Ovary (tissue), 9 donors: ENCODE data around the gene CAMK2N2. TPM values are rescaled to one million over a fixed set of nuclear protein-coding genes. Genes with fewer than 3 reads are reported as not detected.

Source experiments
- DNase-seq, 5 donors: peaks; one replicate each; pipeline ENCODE4 v3.0.0-alpha.2; 2019 to 2020
- H3K27ac ChIP-seq, 2 donors: fragments of 200-600 bp; one replicate each; pipeline versions ENCODE4 v1.5.1 to v1.8.0; 2019 to 2022
- H3K27me3 ChIP-seq: fragments of 200-600 bp; one replicate; pipeline ENCODE4 v1.8.0; 2022
- H3K36me3 ChIP-seq: fragments of 200-600 bp; sonication (generic); one replicate; pipeline ENCODE4 v1.5.1; 2019
- H3K4me1 ChIP-seq: one replicate; pipeline ENCODE4 v1.8.1; 2013; ENCODE audit warnings: mild to moderate bottlenecking, moderate library complexity; ENCODE audit not compliant: insufficient read depth
- H3K4me3 ChIP-seq: fragments of 200-600 bp; sonication (generic); one replicate; pipeline ENCODE4 v1.5.1; 2017
- H3K9me3 ChIP-seq, 2 donors: fragments of 200-600 bp in 1 of 2; sonication (generic) in 1 of 2; one replicate each; pipeline versions ENCODE4 v1.5.1 to v1.8.1; 2013 to 2019; ENCODE audit warnings: mild to moderate bottlenecking in 1 of 2, moderate library complexity in 1 of 2
- CTCF ChIP-seq, 3 donors: fragments of 450-650 bp in 2 of 3; fragments of 200-600 bp in 1 of 3; IDR thresholded peaks; one replicate each; pipeline versions ENCODE4 v1.5.1 to v1.8.0; 2016 to 2022; ENCODE audit warnings: antibody characterized with exemption in 3 of 3, mild to moderate bottlenecking in 1 of 3
- EP300 ChIP-seq: sonication (generic); formaldehyde crosslinking; IDR thresholded peaks from one replicate; pipeline ENCODE4 v1.6.1; 2017; ENCODE audit warnings: antibody characterized with exemption
- POLR2A ChIP-seq: fragments of 450-650 bp; IDR thresholded peaks from one replicate; pipeline ENCODE4 v1.6.1; 2017; ENCODE audit warnings: antibody characterized with exemption, mild to moderate bottlenecking, moderate library complexity
- WGBS, 3 donors: extraction: QIAGEN DNeasy Blood & Tissue Kit in 1 of 3; methylation state at CpG; one replicate each; pipeline versions ENCODE4 v1.1.5 to v1.1.7; 2013 to 2017; 5-methylcytosine and 5-hydroxymethylcytosine counted together
- intact Hi-C, 4 donors: fragments of 100-400 bp; cut with DNase I; formaldehyde crosslinking; loops; one replicate each; pipeline versions ENCODE4 v1.11.0 to v1.15.1; 2022 to 2023
- polyA plus RNA-seq, 2 donors: library from polyadenylated mRNA; stranded (reverse); fragments of 200-250 nt in 1 of 2; fragments of 350-450 nt in 1 of 2; fragmentation: Illumina TruSeq in 1 of 2; extraction: RNeasy Lipid Tissue Mini Kit (QIAGEN cat#74804) in 1 of 2; gene quantifications; one replicate each; pipeline ENCODE4 v1.2.3, GENCODE V29; 2013 to 2014
- total RNA-seq, 7 donors: library from RNA; depleted of rRNA in 2 of 7; stranded (reverse); fragments of >200 nt in 2 of 7; fragmentation: NEBNext Ultra II Directional in 3 of 7; extraction: Animal tissue kit (Norgen Biotek cat#: 25700) in 3 of 7; gene quantifications; one replicate each; pipeline versions ENCODE4 v1.1.0 to v1.2.4, GENCODE V29; 2016 to 2023
- donor health status: DM: no; HTN: no; CAD: no; lungs with moderate emphysema.
- donor health status: DM: no; HTN: no; CAD: no.
- donor health status: Bipolar disorder and iron deficiency.
- donor health status: DM: yes; HTN: yes; CAD: no.
- donor health status: DM: no; HTN: no; CAD: no.
- donor health status: DM: yes; HTN: yes; CAD: no.

CAMK2N2 gene
- total and polyA plus RNA-seq, 9 donors, result 0.08 to 0.26 (median 0.18) TPM; not detected in 5

GRCh38 chr3:184290331-184290730, 29.0 kb upstream of the CAMK2N2 start:
- H3K27ac ChIP-seq, result no peak overlapping the region
- H3K4me3 ChIP-seq, result no peak overlapping the region
- DNase-seq, result no peak
- H3K9me3 ChIP-seq, result no peaks in the 10 kb centered on the region
- H3K36me3 ChIP-seq, result no peaks in the 10 kb centered on the region
- no peaks in the 10 kb centered on the region for H3K4me1 ChIP-seq
- TF ChIP-seq CTCF (IDR thresholded peaks at IDR 0.05) (no peak), EP300 (no peak)
- WGBS, 3 donors, result 80 to 89% (median 80%) methylated on average over 10 of the region's 10 CpGs
- intact Hi-C loops, result loop anchor here in 1 of 4 donors (10.0 kb wide), 1 partner anchor 224 kb away; no protein-coding TSS in a partner anchor
- H3K27me3 ChIP-seq, result no peaks in the 10 kb centered on the region

- H3K9me3 ChIP-seq, result no peaks in the 10 kb centered on the region
- intact Hi-C loops, result no loop called here
- H3K36me3 ChIP-seq, result no peaks in the 10 kb centered on the region
- TF ChIP-seq CTCF (IDR thresholded peaks at IDR 0.05) (peak in 1 of 3 donors; percentile 14), POLR2A (no peak)
- WGBS, 3 donors, result 5 to 12% (median 5%) methylated on average over 10 of the region's 10 CpGs
- no peaks in the 10 kb centered on the region for H3K27me3 ChIP-seq
- H3K4me1 ChIP-seq, result no peaks in the 10 kb centered on the region
- peak in 1 of 5 donors; percentile 39 for DNase-seq
- no peak overlapping the region for H3K4me3 ChIP-seq
- no peak overlapping the region for H3K27ac ChIP-seq
Measured at GRCh38 chr3:184289426-184289938, 28.1 kb upstream of the CAMK2N2 start.

GRCh38 chr3:184284696-184285095, 23.3 kb upstream of the CAMK2N2 start:
- intact Hi-C loops, result no loop called here
- no peaks in the 10 kb centered on the region for H3K27me3 ChIP-seq
- H3K36me3 ChIP-seq, result no peaks in the 10 kb centered on the region
- H3K27ac ChIP-seq, result no peak overlapping the region
- WGBS, 3 donors, result 9 to 13% (median 10%) methylated on average over 4 of the region's 4 CpGs
- no peak overlapping the region for H3K4me3 ChIP-seq
- TF ChIP-seq EP300, result no peak
- no peaks in the 10 kb centered on the region for H3K4me1 ChIP-seq
- DNase-seq, result peak in 1 of 5 donors; percentile 24
- H3K9me3 ChIP-seq, result no peaks in the 10 kb centered on the region

GRCh38 chr3:184283681-184284080, 22.3 kb upstream of the CAMK2N2 start:
- TF ChIP-seq POLR2A (no peak), EP300 (no peak), CTCF (IDR thresholded peaks at IDR 0.05) (no peak)
- Histone ChIP-seq H3K27ac (no peak overlapping the region), H3K9me3 (no peaks in the 10 kb centered on the region), H3K36me3 (no peaks in the 10 kb centered on the region), H3K4me3 (no peak overlapping the region), H3K4me1 (no peaks in the 10 kb centered on the region), H3K27me3 (no peaks in the 10 kb centered on the region)
- 88 to 91% (median 89%) methylated on average over 8 of the region's 8 CpGs for WGBS, 3 donors
- DNase-seq, result no peak
- intact Hi-C loops, result no loop called here

- H3K9me3 ChIP-seq, result no peaks in the 10 kb centered on the region
- 89 to 92% (median 91%) methylated on average over 4 of the region's 4 CpGs for WGBS, 3 donors
- H3K27me3 ChIP-seq, result no peaks in the 10 kb centered on the region
- H3K36me3 ChIP-seq, result no peaks in the 10 kb centered on the region
- intact Hi-C loops, result no loop called here
- no peak for DNase-seq
- H3K4me3 ChIP-seq, result no peak overlapping the region
- no peak for TF ChIP-seq EP300
- no peak for TF ChIP-seq CTCF (IDR thresholded peaks at IDR 0.05)
- TF ChIP-seq POLR2A, result no peak
- no peak overlapping the region for H3K27ac ChIP-seq
- no peaks in the 10 kb centered on the region for H3K4me1 ChIP-seq
Measured at GRCh38 chr3:184282941-184283340, 21.6 kb upstream of the CAMK2N2 start.
